PFSK-1 (cell line): ENCODE data around the gene EME2.

Source experiments
- FOXP2 ChIP-seq: optimal IDR thresholded peaks from 2 replicates; pipeline ENCODE3; 2011; ENCODE audit warnings: borderline replicate concordance, control low read depth, inconsistent platforms; ENCODE audit not compliant: insufficient read depth; ENCODE audit errors: extremely low read length, extremely low read depth
- POLR2AphosphoS5 ChIP-seq: IDR thresholded peaks from 2 replicates; pipeline ENCODE4 v1.6.1; 2012; ENCODE audit warnings: low read depth, mild to moderate bottlenecking, control low read depth, low read length, moderate library complexity
- REST ChIP-seq, 2 experiments: IDR thresholded peaks; 2 replicates each; pipeline versions ENCODE4 v1.6.1 to v1.8.0; 2011 to 2012; ENCODE audit warnings: low read depth in 2 of 2, low read length in 2 of 2, control low read depth in 1 of 2, inconsistent platforms in 1 of 2, mild to moderate bottlenecking in 1 of 2, moderate library complexity in 1 of 2; ENCODE audit not compliant: insufficient read depth in 1 of 2
- SIN3A ChIP-seq: IDR thresholded peaks from 2 replicates; pipeline ENCODE4 v1.6.1; 2012; ENCODE audit warnings: mild to moderate bottlenecking, low read length, moderate library complexity, borderline replicate concordance; ENCODE audit not compliant: insufficient read depth
- TAF1 ChIP-seq: IDR thresholded peaks from 2 replicates; pipeline ENCODE4 v1.6.1; 2012; ENCODE audit warnings: low read length, control low read depth, borderline replicate concordance; ENCODE audit not compliant: insufficient read depth

Gene EME2

DNA sequence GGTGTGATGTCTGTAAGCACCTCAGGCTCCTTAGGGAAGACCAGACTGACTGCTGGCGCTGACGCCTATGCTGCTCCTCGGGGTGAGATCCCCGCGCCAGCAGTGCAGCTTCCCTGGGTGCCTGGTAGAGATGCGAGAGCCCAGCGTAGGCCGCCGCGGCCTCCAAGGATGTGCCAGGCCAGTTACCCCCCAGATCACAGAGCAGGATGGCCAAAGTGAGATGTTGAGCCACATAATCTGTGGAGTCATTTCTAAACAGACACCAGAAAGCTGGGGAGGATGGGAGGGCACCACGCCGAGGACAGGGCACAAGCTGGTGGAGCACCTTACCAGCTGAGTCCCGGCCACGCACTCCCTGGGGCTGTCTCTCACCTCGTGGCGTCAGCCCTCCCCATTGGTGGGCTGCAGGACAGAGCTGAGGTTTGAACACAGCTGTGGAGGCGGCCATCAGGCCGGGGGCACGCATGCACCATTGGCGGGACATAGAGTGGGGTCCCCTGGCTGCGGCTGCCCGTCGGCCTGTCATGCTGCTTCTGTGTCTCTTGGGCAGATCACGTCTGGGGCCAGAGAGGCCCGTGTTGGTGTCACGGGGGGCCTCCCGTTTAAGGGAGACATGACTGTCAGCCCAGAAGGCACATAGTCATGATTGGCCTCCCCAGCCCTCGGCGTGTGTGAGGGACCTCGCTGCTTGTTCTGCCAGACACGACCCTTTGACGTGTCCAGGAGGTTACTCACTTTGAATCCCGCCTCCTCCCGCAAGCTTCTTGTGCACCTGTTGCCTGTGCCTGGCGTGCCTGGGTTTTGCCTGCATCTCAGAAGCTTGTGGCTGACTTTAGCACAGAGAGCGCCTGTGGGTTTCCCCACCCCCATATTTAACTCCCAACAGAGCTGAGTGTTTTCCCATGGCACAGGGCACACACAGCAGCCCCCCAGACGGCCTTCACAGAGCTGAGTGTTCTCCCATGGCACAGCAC is 44.7 kb upstream of the EME2 start:
- TF ChIP-seq FOXP2: no peak
- TF ChIP-seq TAF1: no peak
- no peak for TF ChIP-seq REST (IDR thresholded peaks at IDR 0.05; ENCODE audit: insufficient read depth in 1 of 2, low read depth in 2 of 2, low read length in 2 of 2)
- TF ChIP-seq SIN3A: no peak
- no peak for TF ChIP-seq POLR2AphosphoS5

GRCh38 chr16:1729026-1729425 is 43.6 kb upstream of the EME2 start:
- TF ChIP-seq FOXP2 (no peak), TAF1 (no peak), POLR2AphosphoS5 (no peak), SIN3A (no peak), REST (IDR thresholded peaks at IDR 0.05; ENCODE audit: insufficient read depth in 1 of 2, low read depth in 2 of 2, low read length in 2 of 2) (no peak)

DNA sequence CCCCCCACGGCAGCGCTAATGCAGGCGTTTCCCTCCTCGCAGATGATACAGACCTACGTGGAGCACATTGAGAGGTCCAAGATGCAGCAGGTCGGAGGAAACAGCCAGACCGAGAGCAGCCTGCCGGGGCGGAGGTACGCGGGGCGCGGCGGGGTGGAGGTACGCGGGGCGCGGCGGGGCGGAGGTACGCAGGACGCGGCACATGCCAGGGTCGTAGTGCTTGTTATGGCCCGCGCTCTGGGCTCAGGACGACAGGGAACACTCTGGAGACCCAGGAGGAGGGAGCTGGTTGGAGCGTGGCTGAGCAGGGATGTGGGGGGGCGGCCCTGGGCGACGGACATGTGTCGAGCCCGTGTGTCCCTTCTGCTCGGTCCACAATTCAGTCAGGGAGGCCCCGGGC is 43.2 kb upstream of the EME2 start:
- TF ChIP-seq REST (IDR thresholded peaks at IDR 0.05; ENCODE audit: insufficient read depth in 1 of 2, low read depth in 2 of 2, low read length in 2 of 2) (no peak), FOXP2 (no peak), POLR2AphosphoS5 (no peak), TAF1 (no peak), SIN3A (no peak)

- TF ChIP-seq FOXP2 (no peak), TAF1 (no peak), SIN3A (no peak), POLR2AphosphoS5 (no peak)
Observed at GRCh38 chr16:1731073-1731472, 41.5 kb upstream of the EME2 start.

DNA sequence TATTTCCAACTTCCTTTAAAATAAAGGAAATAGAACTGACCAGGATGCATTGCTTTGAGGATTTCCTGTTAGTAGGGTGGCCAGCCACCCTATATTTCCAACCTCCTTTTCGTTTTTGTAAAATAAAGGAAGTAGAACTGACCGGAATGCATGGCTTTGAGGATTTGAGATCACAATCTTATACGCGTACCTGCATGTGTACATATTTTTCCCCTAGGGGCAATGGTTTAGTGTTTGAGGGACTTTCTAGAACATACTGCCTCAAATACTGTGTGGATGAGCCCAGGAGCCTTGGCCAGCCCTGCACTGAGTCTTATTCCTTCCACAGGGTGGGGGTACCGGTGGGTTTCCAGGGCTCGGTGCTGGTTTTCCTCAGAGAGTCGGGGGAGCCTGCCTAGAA is 41.0 kb upstream of the EME2 start:
- TF ChIP-seq FOXP2 (no peak), SIN3A (no peak)

GRCh38 chr16:1732071-1732470 is 40.5 kb upstream of the EME2 start:
- TF ChIP-seq REST (IDR thresholded peaks at IDR 0.05; ENCODE audit: insufficient read depth in 1 of 2, low read depth in 2 of 2, low read length in 2 of 2) (no peak), POLR2AphosphoS5 (no peak), FOXP2 (no peak), SIN3A (no peak), TAF1 (no peak)
